ENCODE measurements around the gene GNPTAB. TPM values are rescaled to one million over a fixed set of nuclear protein-coding genes. Genes with fewer than 3 reads are reported as not detected.

Gene GNPTAB
- total and polyA plus RNA-seq, 7 donors, result 10.3 to 36.1 (median 15.3) TPM

- Histone ChIP-seq H3K27ac (peak overlapping the region; percentile 56), H3K36me3 (ENCODE audit: insufficient read depth in 1 of 2, low read depth in 1 of 2) (no peaks in the 10 kb centered on the region), H3K9me3 (no peaks in the 10 kb centered on the region), H3K4me1 (peaks cover 16% of the 10 kb centered on the region), H3K4me3 (no peak overlapping the region), H3K27me3 (ENCODE audit: insufficient read depth in 3 of 3, low read length in 2 of 3) (no peaks in the 10 kb centered on the region)
- TF ChIP-seq, protein P1, sequence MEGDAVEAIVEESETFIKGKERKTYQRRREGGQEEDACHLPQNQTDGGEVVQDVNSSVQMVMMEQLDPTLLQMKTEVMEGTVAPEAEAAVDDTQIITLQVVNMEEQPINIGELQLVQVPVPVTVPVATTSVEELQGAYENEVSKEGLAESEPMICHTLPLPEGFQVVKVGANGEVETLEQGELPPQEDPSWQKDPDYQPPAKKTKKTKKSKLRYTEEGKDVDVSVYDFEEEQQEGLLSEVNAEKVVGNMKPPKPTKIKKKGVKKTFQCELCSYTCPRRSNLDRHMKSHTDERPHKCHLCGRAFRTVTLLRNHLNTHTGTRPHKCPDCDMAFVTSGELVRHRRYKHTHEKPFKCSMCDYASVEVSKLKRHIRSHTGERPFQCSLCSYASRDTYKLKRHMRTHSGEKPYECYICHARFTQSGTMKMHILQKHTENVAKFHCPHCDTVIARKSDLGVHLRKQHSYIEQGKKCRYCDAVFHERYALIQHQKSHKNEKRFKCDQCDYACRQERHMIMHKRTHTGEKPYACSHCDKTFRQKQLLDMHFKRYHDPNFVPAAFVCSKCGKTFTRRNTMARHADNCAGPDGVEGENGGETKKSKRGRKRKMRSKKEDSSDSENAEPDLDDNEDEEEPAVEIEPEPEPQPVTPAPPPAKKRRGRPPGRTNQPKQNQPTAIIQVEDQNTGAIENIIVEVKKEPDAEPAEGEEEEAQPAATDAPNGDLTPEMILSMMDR (IDR thresholded peaks at IDR 0.05), result no peak
- 66 to 78% (median 67%) methylated on average over 2 of the region's 2 CpGs for WGBS, 3 donors
- DNase-seq, result no peak
- ATAC-seq, result no peak
- intact Hi-C loops (cut with DNase I), result no loop called here
Measured at GRCh38 chr12:101809208-101809607, 21.6 kb downstream of the GNPTAB start.

GRCh38 chr12:101806265-101806664 is 24.5 kb downstream of the GNPTAB start:
- Histone ChIP-seq H3K9me3 (no peaks in the 10 kb centered on the region), H3K4me3 (no peak overlapping the region), H3K36me3 (ENCODE audit: insufficient read depth in 1 of 2, low read depth in 1 of 2) (no peaks in the 10 kb centered on the region), H3K27me3 (ENCODE audit: insufficient read depth in 3 of 3, low read length in 2 of 3) (no peaks in the 10 kb centered on the region), H3K27ac (no peak overlapping the region), H3K4me1 (peaks cover 16% of the 10 kb centered on the region)
- 79 to 97% (median 81%) methylated on average over 1 of the region's 1 CpG for WGBS, 3 donors
- TF ChIP-seq, protein P1 (IDR thresholded peaks at IDR 0.05), result no peak
- no peak for ATAC-seq
- intact Hi-C loops (cut with DNase I), result no loop called here
- no peak for DNase-seq

GRCh38 chr12:101804409-101804808 is 26.4 kb downstream of the GNPTAB start:
- Histone ChIP-seq H3K36me3 (ENCODE audit: insufficient read depth in 1 of 2, low read depth in 1 of 2) (no peaks in the 10 kb centered on the region), H3K4me1 (peaks cover under 1% of the 10 kb centered on the region), H3K9me3 (no peaks in the 10 kb centered on the region), H3K27ac (no peak overlapping the region), H3K4me3 (no peak overlapping the region), H3K27me3 (ENCODE audit: insufficient read depth in 3 of 3, low read length in 2 of 3) (no peaks in the 10 kb centered on the region)
- WGBS, 3 donors, result 88 to 95% (median 93%) methylated on average over 3 of the region's 3 CpGs
- ATAC-seq, result no peak
- TF ChIP-seq, protein P1 (IDR thresholded peaks at IDR 0.05), result no peak
- DNase-seq, result no peak
- intact Hi-C loops (cut with DNase I), result no loop called here

- H3K27me3 ChIP-seq (ENCODE audit: insufficient read depth in 3 of 3, low read length in 2 of 3), result no peaks in the 10 kb centered on the region
- ATAC-seq (no peak), DNase-seq (no peak)
- no peaks in the 10 kb centered on the region for H3K36me3 ChIP-seq (ENCODE audit: insufficient read depth in 1 of 2, low read depth in 1 of 2)
- H3K9me3 ChIP-seq, result no peaks in the 10 kb centered on the region
- H3K4me3 ChIP-seq, result no peak overlapping the region
- 94 to 96% (median 95%) methylated on average over 5 of the region's 5 CpGs for whole genome bisulfite sequencing, 3 donors
- H3K4me1 ChIP-seq, result no peaks in the 10 kb centered on the region
- intact Hi-C loops (cut with DNase I), result no loop called here
- TF ChIP-seq, protein P1 (IDR thresholded peaks at IDR 0.05), result no peak
- H3K27ac ChIP-seq, result no peak overlapping the region
Measured at GRCh38 chr12:101803978-101804377, 26.8 kb downstream of the GNPTAB start.

DNA sequence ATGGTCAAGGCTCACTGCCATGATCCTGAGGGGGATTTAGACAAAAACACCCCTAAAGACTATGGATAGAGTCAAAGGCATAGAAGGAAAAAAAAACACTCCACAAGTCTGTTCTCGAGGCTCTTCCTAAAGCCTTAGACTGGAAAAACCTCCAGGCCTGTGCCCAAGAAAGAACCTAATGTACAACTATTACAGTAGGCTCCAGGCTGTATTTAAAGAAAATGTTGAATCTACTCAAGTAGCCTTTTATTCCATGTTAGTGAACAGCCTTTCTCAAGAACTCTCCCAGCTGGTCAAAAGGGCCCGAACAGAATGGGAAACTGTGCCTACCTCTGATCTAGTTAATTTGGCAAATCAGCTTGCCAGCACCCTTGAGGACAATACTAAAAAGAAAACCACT is 28.3 kb downstream of the GNPTAB start:
- no peak for DNase-seq
- Histone ChIP-seq H3K36me3 (ENCODE audit: insufficient read depth in 1 of 2, low read depth in 1 of 2) (no peaks in the 10 kb centered on the region), H3K9me3 (no peaks in the 10 kb centered on the region), H3K27ac (no peak overlapping the region), H3K27me3 (ENCODE audit: insufficient read depth in 3 of 3, low read length in 2 of 3) (no peaks in the 10 kb centered on the region), H3K4me3 (no peak overlapping the region), H3K4me1 (no peaks in the 10 kb centered on the region)
- intact Hi-C loops (cut with DNase I), result no loop called here
- ATAC-seq, result no peak
- TF ChIP-seq, protein P1 (IDR thresholded peaks at IDR 0.05), result no peak
- WGBS, 3 donors, result 71 to 81% (median 71%) methylated on average over 2 of the region's 2 CpGs
